COR-L47 (cell line): ENCODE measurements around the gene WDR27.

Experiments used
- DNase-seq: peaks from one replicate; lab custom pipeline; 2025; lab: John Stamatoyannopoulos, UW

The WDR27 gene

GRCh38 chr6:169429001-169429400 lies 272.8 kb downstream of the WDR27 start:
- DNase-seq: no peak

- no peak for DNase-seq
Observed at GRCh38 chr6:169428532-169428931, 273.3 kb downstream of the WDR27 start.

GRCh38 chr6:169427856-169428255 lies 274.0 kb downstream of the WDR27 start:
- no peak for DNase-seq

- DNase-seq: no peak
Observed at GRCh38 chr6:169426611-169427010, 275.2 kb downstream of the WDR27 start.

- no peak for DNase-seq
Observed at GRCh38 chr6:169425628-169426370, 276.0 kb downstream of the WDR27 start.

- DNase-seq: no peak
Observed at GRCh38 chr6:169424821-169425240, 277.0 kb downstream of the WDR27 start.

- no peak for DNase-seq
Observed at GRCh38 chr6:169424149-169424804, 277.6 kb downstream of the WDR27 start.

- DNase-seq: no peak
Observed at GRCh38 chr6:169421586-169422264, 280.1 kb downstream of the WDR27 start.

- no peak for DNase-seq
Observed at GRCh38 chr6:169420912-169421543, 280.8 kb downstream of the WDR27 start.

- no peak for DNase-seq
Observed at GRCh38 chr6:169417101-169417500, 284.7 kb downstream of the WDR27 start.

- DNase-seq: no peak
Observed at GRCh38 chr6:169416249-169416648, 285.6 kb downstream of the WDR27 start.

- no peak for DNase-seq
Observed at GRCh38 chr6:169415179-169415578, 286.6 kb downstream of the WDR27 start.

GRCh38 chr6:169411722-169412121 lies 290.1 kb downstream of the WDR27 start:
- no peak for DNase-seq

- DNase-seq: no peak
Observed at GRCh38 chr6:169411296-169411695, 290.5 kb downstream of the WDR27 start.

- no peak for DNase-seq
Observed at GRCh38 chr6:169409742-169410312, 292.0 kb downstream of the WDR27 start.

GRCh38 chr6:169407325-169407724 lies 294.5 kb downstream of the WDR27 start:
- no peak for DNase-seq
